OCI-LY1 (cell line): ENCODE data around the gene TMEM121.
"Not testable (repeated sequence)": the region's sequence is repeated elsewhere in the genome, so short reads cannot be mapped to it uniquely, and the experiment has no call there.

Experiments
- H2AFZ ChIP-seq: fragments of 200-600 bp; sonication (generic), shearing (Covaris generic); 2 replicates; pipeline ENCODE4 v1.6.0; 2014; ENCODE audit warnings: antibody characterized with exemption, mild to moderate bottlenecking, low read length
- H3F3A ChIP-seq: fragments of 200-600 bp; sonication (generic), shearing (Covaris generic); 2 replicates; pipeline ENCODE4 v1.6.0; 2014; ENCODE audit warnings: mild to moderate bottlenecking, antibody characterized with exemption, low read length, moderate library complexity; ENCODE audit not compliant: insufficient read depth
- H3K27ac ChIP-seq: fragments of 200-600 bp; sonication (generic); 2 replicates; pipeline ENCODE4 v1.5.1; 2014; ENCODE audit warnings: low read length, mixed run types, mild to moderate bottlenecking, low read depth; ENCODE audit not compliant: poor library complexity, severe bottlenecking
- H3K27me3 ChIP-seq: fragments of 200-600 bp; sonication (generic); 2 replicates; pipeline ENCODE4 v1.6.0; 2014; ENCODE audit warnings: antibody characterized with exemption, mild to moderate bottlenecking, low read length, moderate library complexity; ENCODE audit not compliant: insufficient read depth
- H3K36me3 ChIP-seq: fragments of 200-600 bp; sonication (generic); 2 replicates; pipeline ENCODE4 v1.6.1; 2014; ENCODE audit warnings: mild to moderate bottlenecking, antibody characterized with exemption, low read length, moderate library complexity, mixed read lengths; ENCODE audit not compliant: insufficient read depth
- H3K4me1 ChIP-seq: fragments of 200-600 bp; sonication (generic); 2 replicates; pipeline ENCODE4 v1.5.1; 2014; ENCODE audit warnings: mild to moderate bottlenecking, low read length, moderate library complexity; ENCODE audit not compliant: insufficient read depth, severe bottlenecking
- H3K4me2 ChIP-seq: fragments of 200-600 bp; sonication (generic), shearing (Covaris generic); 2 replicates; pipeline ENCODE4 v1.6.1; 2014; ENCODE audit warnings: low read length
- H3K4me3 ChIP-seq: fragments of 200-600 bp; sonication (generic); 2 replicates; pipeline ENCODE4 v1.5.1; 2014; ENCODE audit warnings: low read length, low read depth, mild to moderate bottlenecking, mixed read lengths; ENCODE audit not compliant: poor library complexity, severe bottlenecking
- H3K79me2 ChIP-seq: fragments of 200-600 bp; shearing (Covaris generic); 2 replicates; pipeline ENCODE4 v1.6.1; 2016; ENCODE audit warnings: mixed run types, low read length, mixed read lengths; ENCODE audit not compliant: insufficient read depth
- H3K9ac ChIP-seq: fragments of 200-600 bp; sonication (generic), shearing (Covaris generic); 2 replicates; pipeline ENCODE4 v1.6.1; 2014; ENCODE audit warnings: mild to moderate bottlenecking, low read length, mixed read lengths
- H3K9me2 ChIP-seq: fragments of 200-600 bp; sonication (generic), shearing (Covaris generic); 2 replicates; pipeline ENCODE4 v1.6.1; 2014; ENCODE audit warnings: low read depth, mild to moderate bottlenecking, low read length, mixed read lengths
- H3K9me3 ChIP-seq: fragments of 200-600 bp; shearing (Covaris generic); 2 replicates; pipeline ENCODE4 v1.6.1; 2014; ENCODE audit warnings: low read length, mixed read lengths
- H4K20me1 ChIP-seq: fragments of 200-600 bp; sonication (generic), shearing (Covaris generic); 2 replicates; pipeline ENCODE4 v1.6.0; 2016; ENCODE audit warnings: mild to moderate bottlenecking, low read length; ENCODE audit not compliant: insufficient read depth
- CTCF ChIP-seq: fragments of 200-600 bp; sonication (generic), shearing (Covaris generic); IDR thresholded peaks from 2 replicates; pipeline ENCODE4 v1.5.1; 2017; ENCODE audit warnings: mild to moderate bottlenecking, antibody characterized with exemption, low read length, moderate library complexity, mixed read lengths
- EZH2 ChIP-seq: fragments of 200-600 bp; sonication (generic), shearing (Covaris generic); IDR thresholded peaks from 2 replicates; pipeline ENCODE4 v1.8.0; 2017; ENCODE audit warnings: borderline replicate concordance, mixed run types, mild to moderate bottlenecking, antibody characterized with exemption, low read length, moderate library complexity, mixed read lengths

TMEM121 gene

GRCh38 chr14:105570482-105570881, 44.1 kb downstream of the TMEM121 start:
- Histone ChIP-seq H3K79me2 (no peaks in the 10 kb centered on the region), H3K9me3 (no peaks in the 10 kb centered on the region), H4K20me1 (no peaks in the 10 kb centered on the region), H3K4me1 (peaks cover 85% of the 10 kb centered on the region), H3K27ac (peak overlapping the region; percentile 97), H3K9me2 (no peaks in the 10 kb centered on the region), H2AFZ (no peak overlapping the region), H3K9ac (peak overlapping the region; percentile 75), H3K27me3 (no peaks in the 10 kb centered on the region), H3F3A (no peaks in the 10 kb centered on the region), H3K4me2 (peak overlapping the region; percentile 30), H3K36me3 (no peaks in the 10 kb centered on the region), H3K4me3 (peak overlapping the region; percentile 21)
- TF ChIP-seq EZH2 = no peak
- TF ChIP-seq CTCF = no peak

- H2AFZ ChIP-seq, H3F3A ChIP-seq, H4K20me1 ChIP-seq, H3K79me2 ChIP-seq, H3K27me3 ChIP-seq, H3K36me3 ChIP-seq, H3K9me3 ChIP-seq, H3K9me2 ChIP-seq: not testable (repeated sequence)
- H3K4me3 ChIP-seq = peak overlapping the region; percentile 21
- H3K4me1 ChIP-seq = peaks cover 88% of the 10 kb centered on the region
- peak overlapping the region; percentile 30 for H3K4me2 ChIP-seq
- H3K9ac ChIP-seq = peak overlapping the region; percentile 75
- peak overlapping the region; percentile 97 for H3K27ac ChIP-seq
These were observed 45.0 kb downstream of the TMEM121 start for GRCh38 chr14:105571181-105571951.

GRCh38 chr14:105572063-105572462, 45.7 kb downstream of the TMEM121 start:
- H3K36me3 ChIP-seq, H4K20me1 ChIP-seq, H3K79me2 ChIP-seq, H2AFZ ChIP-seq, H3K4me2 ChIP-seq, H3K9me2 ChIP-seq, H3K4me3 ChIP-seq, H3F3A ChIP-seq, H3K27me3 ChIP-seq, H3K9me3 ChIP-seq: not testable (repeated sequence)
- peak overlapping the region; percentile 75; the same call in 1 of the 2 replicates for H3K9ac ChIP-seq
- peak overlapping the region; percentile 97 for H3K27ac ChIP-seq
- H3K4me1 ChIP-seq = peaks cover 88% of the 10 kb centered on the region

GRCh38 chr14:105573841-105574240, 47.5 kb downstream of the TMEM121 start:
- H3K27ac ChIP-seq = peak overlapping the region; percentile 97
- H3K9ac ChIP-seq = peak overlapping the region; percentile 62
- not testable (repeated sequence) for H3K27me3 ChIP-seq, H3K79me2 ChIP-seq, H3F3A ChIP-seq, H3K9me2 ChIP-seq, H3K9me3 ChIP-seq, H4K20me1 ChIP-seq, H2AFZ ChIP-seq, H3K4me3 ChIP-seq, H3K36me3 ChIP-seq, H3K4me2 ChIP-seq
- H3K4me1 ChIP-seq = peaks cover 85% of the 10 kb centered on the region

GRCh38 chr14:105574411-105574810, 48.0 kb downstream of the TMEM121 start:
- H2AFZ ChIP-seq, H3K4me3 ChIP-seq, H3K4me2 ChIP-seq, H3F3A ChIP-seq, H3K36me3 ChIP-seq, H3K9me2 ChIP-seq, H3K9me3 ChIP-seq, H3K27me3 ChIP-seq, H4K20me1 ChIP-seq, H3K79me2 ChIP-seq: not testable (repeated sequence)
- Histone ChIP-seq H3K27ac (peak overlapping the region; percentile 97), H3K4me1 (peaks cover 79% of the 10 kb centered on the region), H3K9ac (peak overlapping the region; percentile 62; the same call in 1 of the 2 replicates)

- H3K9me3 ChIP-seq, H3K4me2 ChIP-seq, H3K4me3 ChIP-seq, H3K27me3 ChIP-seq, H2AFZ ChIP-seq, H3F3A ChIP-seq, H3K79me2 ChIP-seq, H3K36me3 ChIP-seq, H3K9me2 ChIP-seq, H4K20me1 ChIP-seq: not testable (repeated sequence)
- peak overlapping the region; percentile 57; the same call in 1 of the 2 replicates for H3K9ac ChIP-seq
- peaks cover 72% of the 10 kb centered on the region for H3K4me1 ChIP-seq
- peak overlapping the region; percentile 96 for H3K27ac ChIP-seq
These were observed 48.8 kb downstream of the TMEM121 start for GRCh38 chr14:105575016-105575700.
